ENCODE measurements around the gene PNPLA6. TPM values are rescaled to one million over a fixed set of nuclear protein-coding genes. Genes with fewer than 3 reads are reported as not detected.

The PNPLA6 gene
- total and polyA plus RNA-seq, 2 of the 13 experiments (the other 11 are each of a cell fraction or from before 2014, with no cell fraction given) = 24.9 to 28.2 TPM

DNA sequence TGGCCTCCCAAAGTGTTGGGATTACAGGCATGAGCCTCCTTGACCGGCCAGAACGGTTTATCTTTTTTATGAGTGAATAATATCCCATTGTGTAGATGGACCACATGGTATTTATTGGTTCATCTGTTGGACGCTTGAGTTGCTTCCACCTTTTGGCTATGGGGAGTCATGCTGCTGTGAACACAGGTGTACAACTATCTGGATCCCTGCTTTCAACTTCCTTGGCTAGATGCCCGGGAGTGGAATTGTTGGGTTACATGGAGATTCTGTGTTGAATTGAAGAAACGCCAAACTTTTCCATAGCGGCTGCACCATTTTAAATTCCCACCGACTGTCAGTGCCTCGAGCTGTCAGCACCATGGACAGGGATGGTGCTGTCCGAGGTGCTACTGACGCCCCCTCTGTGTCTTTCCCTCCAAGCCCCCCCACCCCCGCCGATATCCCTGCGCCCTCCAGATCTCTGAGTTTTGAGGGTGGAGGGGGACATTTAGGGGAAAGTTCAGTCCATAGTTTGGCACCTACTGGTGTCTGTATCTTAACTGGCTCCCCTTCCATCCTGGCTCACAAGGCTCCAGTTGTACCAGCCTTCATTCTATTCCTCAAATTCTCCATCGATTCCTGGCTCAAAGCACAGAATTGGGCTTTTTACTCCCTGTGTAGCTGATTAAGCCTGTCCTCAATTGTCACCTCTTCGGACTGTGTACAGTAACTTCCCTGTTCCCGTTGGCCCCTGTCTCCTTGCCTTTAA, 27.3 kb downstream of the PNPLA6 start (continued):
- TF ChIP-seq HOXA9 (CRISPR knock-in tag; IDR thresholded peaks at IDR 0.05; ENCODE audit: borderline replicate concordance) = peak; percentile 95
- TF ChIP-seq ZNF263 (CRISPR knock-in tag; IDR thresholded peaks at IDR 0.05) = peak; percentile 88
- peak; percentile 97 for TF ChIP-seq KDM2A (CRISPR knock-in tag; IDR thresholded peaks at IDR 0.05; ENCODE audit: borderline replicate concordance, low read depth)
- TF ChIP-seq ZNF382 (CRISPR knock-in tag; IDR thresholded peaks at IDR 0.05; ENCODE audit: borderline replicate concordance) = no peak
- TF ChIP-seq, protein P1, sequence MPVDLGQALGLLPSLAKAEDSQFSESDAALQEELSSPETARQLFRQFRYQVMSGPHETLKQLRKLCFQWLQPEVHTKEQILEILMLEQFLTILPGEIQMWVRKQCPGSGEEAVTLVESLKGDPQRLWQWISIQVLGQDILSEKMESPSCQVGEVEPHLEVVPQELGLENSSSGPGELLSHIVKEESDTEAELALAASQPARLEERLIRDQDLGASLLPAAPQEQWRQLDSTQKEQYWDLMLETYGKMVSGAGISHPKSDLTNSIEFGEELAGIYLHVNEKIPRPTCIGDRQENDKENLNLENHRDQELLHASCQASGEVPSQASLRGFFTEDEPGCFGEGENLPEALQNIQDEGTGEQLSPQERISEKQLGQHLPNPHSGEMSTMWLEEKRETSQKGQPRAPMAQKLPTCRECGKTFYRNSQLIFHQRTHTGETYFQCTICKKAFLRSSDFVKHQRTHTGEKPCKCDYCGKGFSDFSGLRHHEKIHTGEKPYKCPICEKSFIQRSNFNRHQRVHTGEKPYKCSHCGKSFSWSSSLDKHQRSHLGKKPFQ (CRISPR knock-in tag; IDR thresholded peaks at IDR 0.05; ENCODE audit: insufficient replicate concordance) = peak; percentile 97
- TF ChIP-seq HOXA7 (CRISPR knock-in tag; IDR thresholded peaks at IDR 0.05) = peak; percentile 86; the same call in 1 of the 2 replicates
- TF ChIP-seq, protein P2, sequence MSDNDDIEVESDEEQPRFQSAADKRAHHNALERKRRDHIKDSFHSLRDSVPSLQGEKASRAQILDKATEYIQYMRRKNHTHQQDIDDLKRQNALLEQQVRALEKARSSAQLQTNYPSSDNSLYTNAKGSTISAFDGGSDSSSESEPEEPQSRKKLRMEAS (IDR thresholded peaks at IDR 0.05) = no peak
- TF ChIP-seq THYN1 (CRISPR knock-in tag; IDR thresholded peaks at IDR 0.05; ENCODE audit: borderline replicate concordance, low read depth) = no peak
- peak; percentile 99 for TF ChIP-seq SNAI1 (CRISPR knock-in tag; IDR thresholded peaks at IDR 0.05; ENCODE audit: borderline replicate concordance)
- TF ChIP-seq ARNTL (CRISPR knock-in tag; IDR thresholded peaks at IDR 0.05) = peak; percentile 89
- no peak for TF ChIP-seq HNF4G (IDR thresholded peaks at IDR 0.05; ENCODE audit: borderline replicate concordance, low read depth, low read length)
- no peak for TF ChIP-seq HNF4G (CRISPR knock-in tag; IDR thresholded peaks at IDR 0.05; ENCODE audit: borderline replicate concordance, low read depth)
- TF ChIP-seq NR2F2 (IDR thresholded peaks at IDR 0.05; ENCODE audit: borderline replicate concordance, low read depth) = no peak
- peak; percentile 96; the same call in 1 of the 2 replicates for TF ChIP-seq MYNN (CRISPR knock-in tag; IDR thresholded peaks at IDR 0.05; ENCODE audit: low read depth)
- no peak for TF ChIP-seq POLR2G (IDR thresholded peaks at IDR 0.05; ENCODE audit: low read depth, low read length)
- TF ChIP-seq HES4 (CRISPR knock-in tag; IDR thresholded peaks at IDR 0.05; ENCODE audit: borderline replicate concordance) = peak; percentile 99
- peak; percentile 96 for TF ChIP-seq ZNF431 (CRISPR knock-in tag; IDR thresholded peaks at IDR 0.05; ENCODE audit: borderline replicate concordance, low read depth)
- peak; percentile 90 for TF ChIP-seq ZNF317 (CRISPR knock-in tag; IDR thresholded peaks at IDR 0.05)
- TF ChIP-seq SIN3A (IDR thresholded peaks at IDR 0.05; ENCODE audit: borderline replicate concordance, low read depth, low read length) = peak; percentile 77; the same call in 1 of the 2 replicates
- TF ChIP-seq FOXK2 (IDR thresholded peaks at IDR 0.05) = no peak
- TF ChIP-seq ZNF10 (CRISPR knock-in tag; IDR thresholded peaks at IDR 0.05; ENCODE audit: borderline replicate concordance, low read depth) = no peak
- TF ChIP-seq ZFP36L1 (CRISPR knock-in tag; IDR thresholded peaks at IDR 0.05) = 0 out of 2 replicates have a peak, but pooled peaks have one; percentile 62
- TF ChIP-seq ZNF251 (CRISPR knock-in tag; IDR thresholded peaks at IDR 0.05) = peak; percentile 97
- peak; percentile 99 for TF ChIP-seq STAT5B (CRISPR knock-in tag; IDR thresholded peaks at IDR 0.05)
- TF ChIP-seq CEBPG (CRISPR knock-in tag; IDR thresholded peaks at IDR 0.05) = peak; percentile 27; the same call in 1 of the 2 replicates
- TF ChIP-seq ZNF367 (CRISPR knock-in tag; IDR thresholded peaks at IDR 0.05; ENCODE audit: borderline replicate concordance) = peak; percentile 98; the same call in 1 of the 2 replicates
- 0 out of 2 replicates have a peak, but pooled peaks have one; percentile 52 for TF ChIP-seq ZNF552 (CRISPR knock-in tag; IDR thresholded peaks at IDR 0.05; ENCODE audit: borderline replicate concordance)
- peak; percentile 84 for TF ChIP-seq ISL2 (CRISPR knock-in tag; IDR thresholded peaks at IDR 0.05)

All from HepG2 (cell line).